ENCODE measurements around the gene CHST11. TPM values are rescaled to one million over a fixed set of nuclear protein-coding genes. Genes with fewer than 3 reads are reported as not detected.
"Not testable (repeated sequence)": the region's sequence is repeated elsewhere in the genome, so short reads cannot be mapped to it uniquely, and the experiment has no call there.

The CHST11 gene
- total RNA-seq, 1 experiment from 2014 or later = 3.4 TPM

DNA sequence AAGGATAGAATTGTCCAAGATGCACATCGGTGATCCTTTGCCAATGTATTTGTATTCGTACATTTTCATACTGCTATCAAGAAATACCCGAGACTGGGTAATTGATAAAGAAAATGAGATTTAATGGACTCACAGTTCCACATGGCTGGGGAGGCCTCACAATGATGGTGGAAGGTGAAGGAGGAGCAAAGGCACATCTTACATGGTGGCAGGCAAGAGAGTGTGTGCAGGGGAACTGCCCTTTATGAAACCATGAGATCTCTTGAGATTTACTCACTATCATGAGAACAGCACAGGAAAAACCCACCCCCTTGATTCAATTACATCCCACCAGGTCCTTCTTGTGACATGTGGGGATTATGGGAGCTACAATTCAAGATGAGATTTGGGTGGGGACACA is 107.9 kb downstream of the CHST11 start:
- DNase-seq (ENCODE audit: low spot score) = not testable (repeated sequence)

DNA sequence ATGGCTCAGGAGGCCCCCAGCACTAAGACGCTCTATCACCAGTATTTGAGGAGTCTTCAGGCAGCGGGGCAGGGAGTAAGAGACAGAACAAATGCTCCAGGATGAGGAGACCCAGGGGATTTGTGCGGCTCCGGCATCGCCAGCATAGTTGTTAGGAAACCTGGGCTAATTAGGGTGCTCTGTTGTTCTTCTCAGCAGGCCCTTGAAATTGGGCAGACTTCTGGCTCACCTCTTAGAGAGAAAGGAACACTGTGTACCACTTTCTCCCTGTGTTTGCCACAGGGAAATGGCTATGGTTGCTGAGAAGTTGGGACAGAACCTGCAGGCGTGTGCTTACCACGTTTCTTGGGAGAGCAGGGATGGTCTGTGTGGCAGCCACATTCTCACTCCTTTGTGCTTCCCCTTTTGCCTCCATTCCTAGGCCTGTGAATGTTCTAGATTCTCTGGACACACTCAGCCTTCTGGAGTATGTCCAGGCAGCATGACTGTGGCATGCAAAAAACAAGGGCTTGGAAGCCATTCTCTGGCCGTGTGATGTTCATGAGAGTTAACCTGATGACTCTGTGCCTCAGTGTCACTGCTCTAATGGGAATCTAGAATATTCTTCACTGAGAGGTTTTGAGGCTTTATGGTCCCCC is 109.0 kb downstream of the CHST11 start:
- DNase-seq (ENCODE audit: low spot score) = no peak

DNA sequence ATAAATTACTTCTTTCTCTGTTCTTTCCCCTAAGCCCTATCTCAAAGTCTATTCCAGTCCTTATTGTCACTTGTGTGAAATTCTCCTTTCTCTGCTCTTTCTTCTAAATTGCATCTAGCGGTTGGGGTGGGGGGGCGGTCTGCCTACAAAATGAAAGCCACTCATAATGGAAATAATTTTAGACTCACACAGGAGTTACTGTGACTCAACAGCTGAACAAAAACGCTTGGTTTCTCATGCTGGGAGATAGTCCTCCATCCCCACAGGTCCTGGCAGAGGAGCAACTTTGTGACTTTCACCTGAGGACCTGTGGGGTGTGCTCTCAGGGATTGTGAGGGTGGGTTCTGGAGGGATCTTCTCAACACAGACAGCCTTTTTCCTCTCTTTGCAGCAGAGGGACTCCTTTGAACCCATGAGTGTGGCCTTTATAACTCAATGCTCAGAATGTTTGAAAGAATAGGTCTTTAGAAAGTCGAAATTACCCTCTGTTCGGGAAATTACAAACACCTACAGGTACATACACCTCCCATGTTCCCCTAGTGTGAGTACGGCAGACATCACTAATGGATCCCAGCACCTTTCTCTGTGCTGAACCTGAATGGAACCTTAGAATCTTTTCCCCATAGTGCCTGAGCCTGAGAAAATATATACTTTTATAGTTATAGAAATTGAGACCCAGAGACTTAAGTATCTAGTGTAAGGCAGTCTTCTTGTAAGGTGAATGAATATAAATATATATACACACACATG is 109.7 kb downstream of the CHST11 start:
- no peak for DNase-seq (ENCODE audit: low spot score)

DNA sequence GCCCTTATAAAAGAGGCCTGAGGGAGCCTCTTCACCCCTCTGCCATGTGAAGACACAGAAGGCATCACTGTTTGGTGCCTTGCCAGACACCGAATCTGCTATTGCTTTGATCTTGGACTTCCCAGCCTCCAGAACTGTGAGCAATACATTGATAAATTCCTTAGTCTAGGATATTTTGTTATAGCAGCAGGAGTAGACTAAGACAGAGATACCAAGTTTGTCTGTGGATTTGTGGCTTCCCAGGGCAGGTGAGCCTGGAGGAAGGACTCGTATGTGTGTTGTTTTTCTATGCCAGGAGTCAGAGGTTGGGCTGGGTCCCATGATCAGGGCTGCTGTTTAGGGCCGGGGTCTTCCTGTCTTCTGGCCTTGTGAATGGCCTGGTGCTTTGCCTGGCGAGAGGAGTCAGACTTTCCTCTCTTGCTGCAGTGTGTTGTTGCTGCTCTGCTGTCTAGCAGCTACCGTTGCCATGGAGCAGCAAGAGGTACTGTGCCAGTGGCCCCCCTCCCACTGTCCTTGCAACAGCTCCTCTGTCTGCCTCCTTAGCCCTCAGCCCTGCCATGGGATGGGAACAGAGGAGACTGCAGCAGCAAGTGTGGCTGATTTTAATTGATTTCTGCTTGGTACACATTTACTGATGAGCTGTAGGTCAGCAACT is 111.2 kb downstream of the CHST11 start:
- no peak for DNase-seq (ENCODE audit: low spot score)

DNA sequence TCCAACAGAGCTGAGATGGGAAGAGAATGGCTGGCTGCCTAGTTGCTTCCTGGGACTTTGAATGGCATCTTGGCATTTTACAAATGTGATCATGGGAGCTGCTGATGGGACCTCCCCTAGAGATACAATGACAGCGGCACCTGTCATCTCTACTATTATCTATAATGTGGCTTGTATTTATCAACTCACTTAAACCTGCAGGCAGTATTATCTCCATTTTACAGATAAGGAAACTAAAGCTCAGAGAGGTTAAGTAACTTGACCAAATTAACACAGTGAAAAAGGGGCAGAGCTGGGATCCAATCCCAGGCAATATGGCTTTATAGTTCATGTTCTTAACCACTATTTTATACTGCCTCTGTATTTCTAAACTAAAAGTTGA is 111.7 kb downstream of the CHST11 start:
- no peak for DNase-seq (ENCODE audit: low spot score)

DNA sequence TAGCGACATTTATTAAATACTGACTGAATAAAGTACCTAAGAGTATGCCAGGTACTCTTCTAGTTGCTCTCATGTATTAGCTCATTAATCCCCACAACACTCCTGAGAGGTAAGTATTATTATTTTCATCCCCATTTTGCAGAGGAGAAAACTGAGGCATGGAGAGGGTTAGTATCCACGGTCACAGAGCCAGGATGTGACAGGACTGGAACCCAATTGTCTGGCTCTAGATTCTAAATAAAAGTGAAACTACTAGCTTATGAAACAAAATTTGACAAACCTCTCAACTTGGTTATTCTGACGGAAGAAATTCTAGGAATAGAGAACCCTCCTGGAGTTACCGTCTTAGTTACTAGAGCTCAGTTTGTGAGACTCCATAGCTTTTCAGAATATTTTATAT is 112.2 kb downstream of the CHST11 start:
- DNase-seq (ENCODE audit: low spot score) = no peak

DNA sequence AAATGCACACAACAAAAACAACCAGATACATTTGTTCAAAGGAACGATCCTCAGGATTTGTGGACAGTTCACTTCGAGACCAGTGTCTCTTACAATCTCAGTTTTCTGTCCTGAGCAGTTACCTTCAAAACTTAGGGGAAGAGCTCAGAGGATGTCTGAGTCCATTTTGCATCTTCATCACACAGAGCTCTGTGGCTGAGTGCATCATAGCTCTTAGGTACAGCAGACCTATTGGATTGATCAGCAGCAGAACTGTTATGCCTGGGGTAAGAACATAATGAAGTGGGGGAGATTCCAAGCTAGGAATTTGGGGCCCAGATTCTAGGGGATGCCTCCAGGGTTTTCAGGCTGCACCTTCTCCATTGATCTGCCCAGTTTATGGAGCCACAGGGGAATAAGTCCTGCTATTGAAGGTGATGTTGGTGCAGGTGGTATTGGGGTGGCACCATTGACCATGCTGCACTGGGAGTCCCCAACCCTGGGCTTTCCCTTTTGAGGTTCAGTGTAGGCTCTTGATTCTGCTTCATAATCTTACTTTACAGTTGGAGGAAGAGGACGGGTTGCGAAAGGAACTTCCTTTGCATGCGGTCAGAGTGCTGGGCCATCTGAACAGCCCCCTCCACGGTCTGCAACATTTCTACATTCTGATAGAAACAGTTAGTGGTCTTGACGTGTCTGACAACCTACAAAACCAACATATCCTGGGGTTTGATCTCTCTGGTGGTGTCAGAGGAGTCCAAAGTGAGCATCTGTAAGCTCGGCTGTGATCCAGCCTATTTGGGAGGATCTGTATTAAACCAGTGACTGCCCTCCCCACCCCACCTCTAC is 112.8 kb downstream of the CHST11 start:
- DNase-seq (ENCODE audit: low spot score) = no peak

DNA sequence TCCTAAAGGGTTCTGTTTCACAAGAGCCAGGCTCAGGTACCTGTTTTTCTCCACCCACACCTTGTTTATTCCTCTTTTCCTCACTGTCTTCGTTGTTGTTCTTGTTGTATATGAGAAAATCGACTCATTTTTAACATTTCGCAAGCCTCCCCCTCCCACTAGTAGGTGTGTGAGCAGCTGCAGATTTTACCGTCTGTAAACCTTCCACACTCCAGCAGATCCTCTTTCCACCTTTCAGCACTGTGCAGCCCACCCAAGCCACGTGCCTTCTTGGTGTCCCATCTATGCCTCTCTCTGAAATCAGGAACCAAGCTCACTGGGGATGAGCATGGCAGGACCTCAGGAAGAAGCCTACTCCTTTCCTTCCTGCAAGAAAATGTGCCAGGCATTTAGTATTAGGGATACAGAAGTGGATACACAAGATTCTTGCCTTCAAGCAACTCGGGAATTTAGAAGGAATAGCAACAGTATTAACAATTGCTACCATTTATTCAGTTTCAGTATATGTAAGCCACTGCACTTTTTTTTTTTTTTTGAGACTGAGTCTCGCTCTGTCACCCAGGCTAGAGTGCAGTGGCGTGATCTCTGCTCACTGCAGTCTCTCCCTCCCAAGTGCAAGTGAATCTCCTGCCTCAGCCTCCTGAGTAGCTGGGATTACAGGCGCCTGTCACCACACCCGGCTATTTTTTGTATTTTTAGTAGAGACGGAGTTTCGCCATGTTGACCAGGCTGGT is 113.6 kb downstream of the CHST11 start:
- DNase-seq (ENCODE audit: low spot score) = no peak

DNA sequence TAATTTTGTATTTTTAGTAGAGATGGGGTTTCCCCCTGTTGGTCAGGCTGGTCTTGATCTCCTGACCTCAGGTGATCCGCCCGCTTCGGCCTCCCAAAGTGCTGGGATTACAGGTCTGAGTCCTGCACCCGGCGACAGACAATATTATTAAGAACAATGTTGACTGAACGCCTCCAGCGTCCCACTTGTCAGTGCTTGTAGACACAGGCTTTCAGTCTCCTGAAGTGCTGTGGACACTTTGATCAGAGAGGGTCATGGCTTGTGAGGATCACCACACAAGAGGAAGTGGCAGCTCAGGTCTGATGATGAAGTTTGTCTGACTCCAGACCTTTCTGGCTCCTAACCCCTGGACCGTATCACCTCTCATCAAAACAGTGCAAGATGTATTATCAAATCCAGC is 114.6 kb downstream of the CHST11 start:
- no peak for DNase-seq (ENCODE audit: low spot score)

DNA sequence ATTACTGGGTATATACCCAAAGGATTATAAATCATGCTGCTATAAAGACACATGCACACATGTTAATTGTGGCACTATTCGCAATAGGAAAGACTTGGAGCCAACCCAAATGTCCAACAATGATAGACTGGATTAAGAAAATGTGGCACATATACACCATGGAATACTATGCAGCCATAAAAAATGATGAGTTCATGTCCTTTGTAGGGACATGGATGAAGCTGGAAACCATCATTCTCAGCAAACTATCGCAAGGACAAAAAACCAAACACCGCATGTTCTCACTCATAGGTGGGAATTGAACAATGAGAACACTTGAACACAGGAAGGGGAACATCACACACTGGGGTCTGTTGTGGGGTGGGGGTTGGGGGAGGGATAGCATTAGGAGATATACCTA is 117.6 kb downstream of the CHST11 start:
- DNase-seq (ENCODE audit: low spot score) = not testable (repeated sequence)

DNA sequence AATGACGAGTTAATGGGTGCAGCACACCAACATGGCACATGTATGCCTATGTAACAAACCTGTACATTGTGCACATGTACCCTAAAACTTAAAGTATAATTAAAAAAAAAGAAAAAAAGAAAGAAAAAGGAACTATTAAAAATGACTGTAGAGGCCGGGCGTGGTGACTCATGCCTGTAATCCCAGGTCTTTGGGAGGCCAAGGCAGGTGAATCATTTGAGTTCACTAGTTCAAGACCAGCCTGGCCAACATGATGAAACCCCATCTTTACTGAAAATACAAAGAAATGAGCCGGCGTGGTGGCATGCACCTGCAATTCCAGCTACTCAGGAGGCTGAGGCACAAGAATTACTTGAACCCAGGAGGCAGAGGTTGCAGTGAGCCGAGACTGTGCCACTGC is 118.0 kb downstream of the CHST11 start:
- not testable (repeated sequence) for DNase-seq (ENCODE audit: low spot score)

DNA sequence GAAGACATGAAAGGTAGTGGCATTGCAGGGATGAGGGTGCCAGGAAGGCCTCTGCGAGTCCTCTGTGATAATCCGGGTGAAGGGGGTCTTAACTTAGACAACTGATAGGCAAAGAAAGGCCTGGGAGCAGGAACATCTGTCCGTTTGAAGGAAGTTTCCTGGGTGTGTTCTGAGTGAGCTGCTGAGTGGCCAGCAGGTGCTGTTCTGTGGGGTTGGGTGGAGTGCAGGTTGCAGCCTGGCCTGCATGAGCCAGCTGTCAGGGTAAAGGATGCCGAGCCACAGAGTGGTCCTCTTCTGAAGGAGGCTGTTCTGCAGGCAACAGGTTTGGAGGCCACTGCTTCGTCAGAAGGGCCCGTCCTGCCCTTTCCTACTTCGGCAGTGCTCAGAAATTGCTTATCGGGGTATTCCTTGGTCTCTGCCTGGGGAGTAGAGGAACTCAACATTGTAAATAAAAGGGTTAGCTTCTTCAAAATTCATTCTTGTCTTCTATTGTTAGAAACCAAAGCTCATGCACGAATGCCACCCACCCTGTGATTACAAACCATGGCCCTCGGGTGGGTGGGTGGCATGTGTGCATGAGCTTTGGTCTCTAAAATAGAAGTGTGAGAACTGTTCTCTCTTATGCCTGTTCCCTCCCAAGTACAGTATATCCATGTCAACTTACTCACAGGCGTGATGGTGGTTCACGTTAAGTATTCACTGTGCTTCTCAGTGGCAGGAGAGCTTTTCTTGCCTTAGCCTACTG is 118.9 kb downstream of the CHST11 start:
- no peak for DNase-seq (ENCODE audit: low spot score)

DNA sequence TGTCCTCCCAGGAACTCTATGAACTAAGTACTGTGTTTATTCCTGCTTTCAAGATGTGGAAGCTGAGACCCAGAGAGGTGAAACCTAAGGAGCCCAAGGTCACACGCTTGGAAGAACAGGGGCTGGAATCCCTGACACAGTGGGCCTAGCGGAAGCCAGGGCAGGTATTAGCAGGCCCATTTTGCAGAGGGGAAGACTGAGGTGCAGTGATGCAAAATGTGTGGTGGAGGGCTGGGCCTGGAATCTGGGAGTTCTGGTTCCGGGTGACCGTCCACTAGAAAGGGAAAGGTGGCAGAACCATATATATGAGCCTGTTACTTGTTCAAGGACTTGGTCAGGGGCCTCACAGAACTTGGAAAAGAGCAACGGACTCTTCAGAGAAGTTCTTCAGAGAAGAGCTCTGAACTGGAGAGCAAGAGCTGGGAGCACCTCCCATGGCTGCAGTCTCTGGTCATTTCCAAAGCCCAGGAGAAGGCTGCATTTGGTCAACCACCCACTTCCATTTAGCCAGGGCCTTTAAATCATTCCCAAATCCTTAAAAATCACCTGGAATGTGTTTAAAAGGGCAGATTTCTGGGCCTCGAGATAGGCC is 119.5 kb downstream of the CHST11 start:
- no peak for DNase-seq (ENCODE audit: low spot score)

DNA sequence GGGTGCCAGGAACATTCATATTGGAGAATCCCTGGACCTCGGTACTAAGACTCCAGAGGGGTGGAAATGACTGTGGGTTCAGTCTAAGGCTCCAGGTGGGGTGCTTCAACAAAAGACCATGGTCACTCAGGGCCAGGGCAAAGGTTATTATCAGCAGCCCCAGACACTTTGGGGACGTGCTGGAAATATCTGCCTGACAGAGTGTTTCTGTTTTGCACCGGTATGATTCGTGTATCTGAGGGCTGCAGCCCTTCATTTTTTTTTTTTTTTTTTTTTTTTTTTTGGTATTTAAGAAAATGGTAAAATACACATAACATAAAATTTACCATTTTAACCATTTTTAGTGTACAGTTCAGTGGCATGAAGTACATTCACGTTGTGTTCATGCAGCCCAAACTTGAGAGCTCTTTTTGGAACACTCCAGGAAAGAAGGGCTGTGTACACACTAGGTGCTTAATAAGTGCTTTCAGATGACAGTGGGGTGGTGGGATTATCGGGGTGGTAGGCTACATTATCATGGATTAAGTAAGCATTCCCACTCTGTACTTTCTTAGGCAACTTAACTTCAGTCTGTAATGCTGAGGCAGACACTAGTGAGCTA is 120.3 kb downstream of the CHST11 start:
- no peak for DNase-seq (ENCODE audit: low spot score)

DNA sequence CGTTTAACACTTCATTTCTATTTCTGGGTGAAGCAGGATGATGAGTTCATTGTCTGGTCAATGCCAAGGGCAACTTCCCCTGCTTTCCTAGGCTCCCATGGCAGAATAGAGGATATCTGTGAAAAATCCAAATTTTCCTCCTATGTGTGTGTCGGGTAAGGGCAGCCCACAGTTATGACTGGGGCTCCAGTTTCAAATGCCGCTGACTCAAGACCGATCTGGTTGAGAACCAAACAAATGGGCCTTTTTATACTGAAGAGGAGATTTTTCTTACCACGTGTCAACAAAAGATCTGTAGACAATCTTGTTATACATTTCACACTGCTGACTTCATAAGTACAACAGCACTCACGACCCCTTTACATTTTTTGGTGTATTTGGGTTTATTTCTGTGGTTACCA is 120.8 kb downstream of the CHST11 start:
- DNase-seq (ENCODE audit: low spot score) = no peak

DNA sequence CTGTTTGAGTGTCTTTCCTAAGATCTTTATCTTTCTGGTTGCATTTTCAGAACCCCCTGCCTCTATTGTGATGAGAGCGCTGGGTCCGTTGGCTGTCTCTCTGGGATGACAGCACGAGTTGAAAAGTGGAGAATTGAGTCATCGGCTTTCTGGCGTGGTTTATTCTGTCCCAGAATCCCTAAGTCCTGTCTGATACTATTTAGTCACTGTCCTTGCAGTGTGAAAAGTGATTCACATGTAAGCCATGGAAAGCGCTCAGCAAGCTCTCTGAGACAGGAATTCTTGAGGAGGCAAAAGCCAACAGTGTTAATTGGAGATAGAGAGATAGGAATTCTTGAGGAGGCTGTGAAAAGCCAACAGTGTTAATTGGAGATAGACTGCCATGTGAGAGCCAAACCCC is 121.7 kb downstream of the CHST11 start:
- DNase-seq (ENCODE audit: low spot score) = no peak

DNA sequence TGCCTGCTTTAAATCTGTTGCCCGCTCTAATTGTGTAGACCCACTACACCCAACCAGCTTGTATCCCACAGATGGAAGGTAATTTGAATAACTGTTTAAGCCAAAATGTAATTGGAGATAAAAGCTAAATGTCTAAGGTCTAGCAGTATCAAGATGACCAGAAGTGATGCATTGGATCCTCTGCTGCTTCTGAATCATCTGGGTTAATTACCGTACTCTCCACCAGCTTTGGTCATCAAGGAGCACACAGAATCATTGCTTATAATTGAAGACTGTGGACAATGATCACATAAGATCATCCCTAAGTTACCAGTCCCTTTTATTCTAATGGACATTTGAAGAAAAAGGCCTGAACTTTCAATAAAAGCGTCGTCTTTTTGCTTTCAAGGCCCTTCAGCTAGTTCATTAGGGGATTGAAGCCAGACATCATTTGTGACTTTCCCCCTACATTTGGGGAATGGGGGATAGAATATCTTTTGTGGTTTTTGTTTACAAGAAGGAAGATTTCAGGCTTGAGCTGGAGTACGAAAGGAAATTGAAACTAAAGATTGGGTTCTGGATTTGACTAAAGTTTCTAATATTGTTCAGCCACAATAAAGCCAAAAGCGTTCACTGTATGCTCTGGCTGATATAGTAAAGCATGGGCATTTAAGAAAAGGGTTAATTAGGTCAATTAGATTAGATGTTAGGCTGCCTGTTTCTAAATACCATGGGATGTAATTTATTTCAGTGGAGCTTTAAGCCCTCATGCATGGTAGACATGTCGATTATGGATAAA is 123.2 kb downstream of the CHST11 start:
- no peak for DNase-seq (ENCODE audit: low spot score)

DNA sequence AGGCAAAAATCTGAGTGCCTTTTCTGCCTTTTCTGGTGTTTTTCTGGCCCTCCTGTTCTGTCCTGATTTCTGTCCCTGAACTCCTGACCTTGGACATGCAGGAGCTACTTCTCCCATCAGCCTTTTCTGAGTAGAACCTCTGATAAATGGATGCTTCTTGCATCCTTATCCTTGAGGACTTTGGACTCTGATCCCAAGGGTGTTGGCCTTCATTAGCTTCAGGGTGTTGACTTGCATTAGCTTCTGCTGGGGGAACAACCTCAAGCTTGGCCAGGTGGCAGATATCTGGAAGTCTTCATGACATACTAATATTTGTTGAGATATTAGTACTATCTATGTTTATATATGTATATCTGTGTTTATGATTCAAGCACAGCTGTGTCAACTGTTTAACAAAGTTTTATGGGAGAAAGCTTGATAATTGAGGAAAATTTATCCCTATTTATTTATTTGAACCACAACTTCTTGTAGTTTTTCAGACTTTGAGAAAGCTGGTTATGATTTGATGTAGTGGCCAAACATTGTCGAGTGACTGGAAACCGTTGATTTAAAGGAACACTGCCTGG is 124.3 kb downstream of the CHST11 start:
- DNase-seq (ENCODE audit: low spot score) = no peak

DNA sequence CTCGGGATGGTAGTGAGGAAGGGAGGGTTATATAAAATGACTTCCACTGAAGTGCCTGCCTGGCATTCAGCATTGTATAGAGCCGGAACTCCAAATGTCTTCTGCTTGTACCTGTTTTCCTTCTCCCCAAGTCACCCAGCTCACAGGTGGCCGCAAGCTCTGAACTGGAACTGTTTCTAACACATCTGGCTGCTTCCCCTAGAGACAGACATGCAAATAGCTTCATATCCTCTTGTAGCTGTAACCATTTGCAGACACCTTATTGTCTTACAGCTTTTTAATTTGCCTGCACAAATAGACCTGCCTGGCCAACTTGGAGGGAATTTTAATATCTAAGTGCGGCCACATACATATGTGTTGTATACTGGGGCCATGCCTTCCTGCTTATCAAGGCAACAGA is 126.0 kb downstream of the CHST11 start:
- DNase-seq (ENCODE audit: low spot score) = no peak

Measured in H4 (cell line).